HEK293 (cell line): ENCODE results near the gene FBN2.
"Not testable (repeated sequence)": the region's sequence is repeated elsewhere in the genome, so short reads cannot be mapped to it uniquely, and the experiment has no call there.

Experiments used
- CTCF ChIA-PET: fragments of 350-600 bp; formaldehyde crosslinking; extraction: SDS; loops from one replicate; lab custom pipeline; 2021; ENCODE audit warnings: antibody characterized with exemption; lab: Yijun Ruan, JAX
- POLR2A ChIA-PET: fragments of 300-600 bp; formaldehyde crosslinking; extraction: SDS; loops from one replicate; lab custom pipeline; 2020; ENCODE audit warnings: antibody characterized with exemption, inconsistent platforms; lab: Yijun Ruan, JAX
- H3K27ac ChIP-seq: fragments of 200-500 bp; sonication (Bioruptor generic); 2 replicates; pipeline ENCODE4 v1.5.1; 2014; ENCODE audit warnings: low read depth, low read length, control low read depth, inconsistent platforms; ENCODE audit errors: extremely low read depth
- H3K36me3 ChIP-seq, 2 experiments: fragments of 200-500 bp in 1 of 2; sonication (Bioruptor generic) in 1 of 2; 1 replicate in 1 of 2; 2 replicates in 1 of 2; pipeline ENCODE4 v1.5.1; 2014 to 2017; ENCODE audit warnings: inconsistent platforms in 2 of 2, low read length in 2 of 2; ENCODE audit not compliant: control insufficient read depth in 2 of 2, insufficient read depth in 1 of 2
- H3K4me1 ChIP-seq: fragments of 200-500 bp; sonication (Bioruptor generic); 2 replicates; pipeline ENCODE4 v1.5.1; 2014; ENCODE audit warnings: mild to moderate bottlenecking, low read length, inconsistent platforms; ENCODE audit not compliant: control insufficient read depth, insufficient read depth
- H3K4me3 ChIP-seq: 2 replicates; pipeline ENCODE4 v1.5.1; 2011; ENCODE audit warnings: low read depth, mild to moderate bottlenecking, control low read depth, low read length, moderate library complexity
- H3K9me3 ChIP-seq: fragments of 200-500 bp; sonication (Bioruptor generic); 2 replicates; pipeline ENCODE4 v1.5.1; 2014; ENCODE audit warnings: low read depth, low read length, inconsistent platforms; ENCODE audit not compliant: control insufficient read depth, insufficient read depth
- ELK4 ChIP-seq: IDR thresholded peaks from 2 replicates; pipeline ENCODE4 v1.6.1; 2011; ENCODE audit warnings: mild to moderate bottlenecking, low read depth, low read length, borderline replicate concordance
- GLIS1 ChIP-seq: fragments of 450-650 bp; formaldehyde crosslinking; IDR thresholded peaks from 2 replicates; pipeline ENCODE4 v1.5.1; 2016; ENCODE audit warnings: missing biosample characterization, missing genetic modification characterization
- GLIS2 ChIP-seq: fragments of 450-650 bp; formaldehyde crosslinking; IDR thresholded peaks from 2 replicates; pipeline ENCODE4 v1.5.1; 2016; ENCODE audit warnings: missing biosample characterization, missing genetic modification characterization
- IKZF3 ChIP-seq: fragments of 450-650 bp; IDR thresholded peaks from 2 replicates; pipeline ENCODE4 v1.5.0; 2018; ENCODE audit warnings: missing biosample characterization, mild to moderate bottlenecking, missing genetic modification characterization, moderate library complexity
- MEIS1 ChIP-seq: sonication (generic); formaldehyde crosslinking; IDR thresholded peaks from 2 replicates; pipeline ENCODE4 v1.8.1; 2022; ENCODE audit warnings: missing genetic modification reagents, mild to moderate bottlenecking, borderline replicate concordance
- RBAK ChIP-seq: fragments of 450-650 bp; formaldehyde crosslinking; IDR thresholded peaks from 2 replicates; pipeline ENCODE4 v1.5.1; 2016; ENCODE audit warnings: missing biosample characterization, missing genetic modification characterization
- SETDB1 ChIP-seq: IDR thresholded peaks from one replicate; pipeline ENCODE4 v1.6.1; 2017; ENCODE audit warnings: mild to moderate bottlenecking, low read length, moderate library complexity, mixed read lengths; ENCODE audit not compliant: insufficient read length
- YY1 ChIP-seq: fragments of 450-650 bp; formaldehyde crosslinking; IDR thresholded peaks from 2 replicates; pipeline ENCODE4 v1.5.1; 2018; ENCODE audit warnings: missing biosample characterization, missing genetic modification characterization
- ZBTB21 ChIP-seq: fragments of 450-650 bp; formaldehyde crosslinking; IDR thresholded peaks from 2 replicates; pipeline ENCODE4 v1.5.1; 2017; ENCODE audit warnings: missing biosample characterization, missing genetic modification characterization
- ZNF138 ChIP-seq: fragments of 450-650 bp; formaldehyde crosslinking; IDR thresholded peaks from 2 replicates; pipeline ENCODE4 v1.5.1; 2016; ENCODE audit warnings: missing biosample characterization, missing genetic modification characterization, borderline replicate concordance
- ZNF140 ChIP-seq: fragments of 450-650 bp; formaldehyde crosslinking; IDR thresholded peaks from 2 replicates; pipeline ENCODE4 v1.5.1; 2016; ENCODE audit warnings: missing biosample characterization, missing genetic modification characterization
- ZNF184 ChIP-seq: fragments of 450-650 bp; IDR thresholded peaks from 2 replicates; pipeline ENCODE4 v1.5.1; 2018; ENCODE audit warnings: missing biosample characterization, mild to moderate bottlenecking, missing genetic modification characterization
- ZNF19 ChIP-seq: fragments of 450-650 bp; formaldehyde crosslinking; IDR thresholded peaks from 2 replicates; pipeline ENCODE4; 2016; ENCODE audit warnings: missing biosample characterization, missing genetic modification characterization, low read depth
- ZNF2 ChIP-seq: fragments of 450-650 bp; formaldehyde crosslinking; IDR thresholded peaks from 2 replicates; pipeline ENCODE4 v1.5.1; 2016; ENCODE audit warnings: missing biosample characterization, missing genetic modification characterization
- ZNF24 ChIP-seq: fragments of 450-650 bp; formaldehyde crosslinking; IDR thresholded peaks from 2 replicates; pipeline ENCODE4 v1.5.1; 2016; ENCODE audit warnings: missing biosample characterization, missing genetic modification characterization
- ZNF292 ChIP-seq: fragments of 450-650 bp; formaldehyde crosslinking; IDR thresholded peaks from 2 replicates; pipeline ENCODE4 v1.5.1; 2016; ENCODE audit warnings: low read depth, missing biosample characterization, missing genetic modification characterization, borderline replicate concordance
- ZNF324 ChIP-seq: fragments of 450-650 bp; formaldehyde crosslinking; IDR thresholded peaks from 2 replicates; pipeline ENCODE4 v1.5.1; 2016; ENCODE audit warnings: missing biosample characterization, missing genetic modification characterization
- ZNF350 ChIP-seq: fragments of 450-650 bp; formaldehyde crosslinking; IDR thresholded peaks from 2 replicates; pipeline ENCODE4 v1.5.0; 2017; ENCODE audit warnings: missing biosample characterization, mild to moderate bottlenecking, missing genetic modification characterization
- ZNF354C ChIP-seq: fragments of 450-650 bp; formaldehyde crosslinking; IDR thresholded peaks from 2 replicates; pipeline ENCODE4 v1.5.1; 2016; ENCODE audit warnings: missing biosample characterization, missing genetic modification characterization, low read depth, borderline replicate concordance
- ZNF416 ChIP-seq: fragments of 450-650 bp; formaldehyde crosslinking; IDR thresholded peaks from 2 replicates; pipeline ENCODE4 v1.5.1; 2016; ENCODE audit warnings: missing biosample characterization, missing genetic modification characterization
- ZNF510 ChIP-seq: fragments of 450-650 bp; formaldehyde crosslinking; IDR thresholded peaks from 2 replicates; pipeline ENCODE4 v1.5.1; 2018; ENCODE audit warnings: mild to moderate bottlenecking, missing genetic modification characterization, missing biosample characterization; ENCODE audit not compliant: insufficient replicate concordance
- ZNF677 ChIP-seq: fragments of 450-650 bp; IDR thresholded peaks from 2 replicates; pipeline ENCODE4 v1.5.0; 2018; ENCODE audit warnings: missing biosample characterization, mild to moderate bottlenecking, missing genetic modification characterization, moderate library complexity
- ZNF792 ChIP-seq: fragments of 450-650 bp; formaldehyde crosslinking; IDR thresholded peaks from 2 replicates; pipeline ENCODE4 v1.5.1; 2016; ENCODE audit warnings: missing biosample characterization, missing genetic modification characterization
- TF ChIP-seq, protein P1 (sequence below): fragments of 450-650 bp; formaldehyde crosslinking; IDR thresholded peaks from 2 replicates; pipeline ENCODE4 v1.5.1; 2016; ENCODE audit warnings: missing biosample characterization, missing genetic modification characterization, borderline replicate concordance

The FBN2 gene

DNA sequence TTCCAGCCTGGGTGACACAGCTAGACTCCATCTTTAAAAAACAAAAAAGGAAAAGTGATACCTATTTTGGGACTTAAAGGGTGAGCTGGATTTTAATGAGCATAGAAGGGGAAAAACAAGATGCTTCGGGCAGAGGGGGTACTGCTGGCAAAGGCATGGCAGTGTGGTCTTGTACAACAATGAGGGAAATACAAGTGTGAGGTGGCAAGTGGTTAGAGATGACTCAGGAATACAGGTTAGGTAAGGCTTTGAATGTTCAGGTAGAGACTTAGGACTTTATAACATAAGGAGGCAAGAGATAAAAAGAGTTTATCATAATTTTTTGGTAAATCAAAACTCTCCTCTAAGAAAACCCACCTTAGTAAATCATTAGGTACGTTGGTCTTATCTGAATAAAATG lies 132.9 kb downstream of the FBN2 start (continued):
- TF ChIP-seq SETDB1, result no peak
- TF ChIP-seq IKZF3 (tag by site-specific recombination), result no peak
- TF ChIP-seq ZNF324 (tag by site-specific recombination), result no peak
- TF ChIP-seq ZNF416, result no peak
- TF ChIP-seq RBAK (tag by site-specific recombination), result no peak

DNA sequence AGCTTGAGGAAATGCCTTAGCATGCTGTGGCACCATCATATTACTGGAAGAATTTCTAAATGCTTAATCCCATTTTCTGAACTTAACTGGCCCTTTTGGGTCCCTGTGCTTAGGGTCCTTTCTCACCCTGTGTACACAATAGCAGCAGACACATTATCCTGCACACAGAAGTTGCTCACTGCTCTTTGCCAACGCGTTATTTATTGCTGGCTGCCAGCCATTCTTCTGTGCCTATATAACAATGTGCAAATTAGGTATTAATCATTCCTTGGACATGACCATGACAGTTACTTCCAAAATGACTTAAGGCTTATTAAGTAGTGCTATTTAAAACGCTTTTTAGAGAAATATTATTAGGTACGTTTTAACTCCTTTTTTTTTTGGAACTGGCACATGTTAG lies 134.7 kb downstream of the FBN2 start:
- ChIA-PET POLR2A (no interaction called here), CTCF (no interaction called here)
- Histone ChIP-seq H3K4me3 (no peak overlapping the region), H3K27ac (no peak overlapping the region), H3K9me3 (no peaks in the 10 kb centered on the region), H3K36me3 (peaks cover 5 to 34% of the 10 kb centered on the region in 2 experiments; a peak in 2 of 3 replicates), H3K4me1 (peaks cover 5% of the 10 kb centered on the region)
- TF ChIP-seq ZBTB21 (tag by site-specific recombination) (no peak), MEIS1 (CRISPR knock-in tag) (peak; percentile 46; the same call in 1 of the 2 replicates), ZNF792 (tag by site-specific recombination) (no peak), ZNF140 (tag by site-specific recombination) (no peak), ZNF510 (no peak), ZNF292 (tag by site-specific recombination) (no peak), ELK4 (no peak), ZNF184 (tag by site-specific recombination) (no peak)

DNA sequence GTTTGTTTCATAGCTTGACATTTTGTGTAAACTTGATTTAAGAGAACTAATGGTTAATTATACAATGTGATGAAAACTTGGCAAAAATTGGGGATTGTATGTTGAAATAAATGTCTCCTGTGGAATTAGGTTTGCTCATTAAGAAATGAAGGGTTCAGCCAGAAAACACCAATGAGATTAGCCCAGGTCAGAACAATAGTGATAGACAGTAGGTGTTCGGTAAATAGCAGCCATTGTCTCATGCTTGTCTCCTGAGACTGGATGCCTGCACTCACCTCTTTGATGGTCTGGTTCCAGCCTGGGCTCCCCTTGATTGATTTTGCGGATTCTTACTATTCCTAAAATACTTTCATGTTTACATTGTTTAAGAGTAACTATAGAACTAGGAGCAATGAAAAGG lies 135.5 kb downstream of the FBN2 start:
- peaks cover 5% of the 10 kb centered on the region for H3K4me1 ChIP-seq
- ChIA-PET POLR2A (no interaction called here), CTCF (no interaction called here)
- H3K27ac ChIP-seq, result no peak overlapping the region
- H3K36me3 ChIP-seq, result peaks cover 5 to 28% of the 10 kb centered on the region in 2 experiments; a peak in 2 of 3 replicates
- no peak overlapping the region for H3K4me3 ChIP-seq
- no peaks in the 10 kb centered on the region for H3K9me3 ChIP-seq
- TF ChIP-seq ZNF350 (tag by site-specific recombination), result no peak

GRCh38 chr5:128400766-128401165 lies 137.3 kb downstream of the FBN2 start:
- H3K9me3 ChIP-seq, CTCF ChIA-PET, H3K4me3 ChIP-seq, H3K4me1 ChIP-seq, POLR2A ChIA-PET, H3K27ac ChIP-seq: not testable (repeated sequence)
- H3K36me3 ChIP-seq, result peaks cover 5 to 14% of the 10 kb centered on the region in 2 experiments

DNA sequence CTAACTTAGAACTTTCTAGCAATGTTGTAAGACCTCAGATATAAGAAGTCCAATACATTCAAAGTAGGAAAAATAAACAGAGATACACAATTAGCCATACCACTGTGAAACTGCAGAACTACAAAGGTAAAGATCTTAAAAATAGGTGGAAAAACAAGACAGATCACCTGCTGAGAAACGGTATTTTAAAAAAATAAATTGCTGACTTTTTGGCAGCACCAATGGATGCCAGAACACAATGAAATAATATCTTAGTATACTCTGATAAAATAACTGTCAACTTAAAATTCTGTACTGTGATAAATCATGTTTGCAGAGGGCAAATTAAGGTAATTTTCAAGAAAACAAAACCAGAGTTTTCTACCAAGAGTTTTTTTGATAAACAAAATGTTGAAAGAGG lies 138.9 kb downstream of the FBN2 start:
- ChIA-PET POLR2A (no interaction called here), CTCF (no interaction called here)
- peaks cover 5% of the 10 kb centered on the region for H3K4me1 ChIP-seq
- no peak for TF ChIP-seq ZNF24 (tag by site-specific recombination)
- TF ChIP-seq ZNF677, result no peak
- TF ChIP-seq ZNF138 (tag by site-specific recombination), result no peak
- TF ChIP-seq ZNF2 (tag by site-specific recombination), result no peak
- TF ChIP-seq GLIS1 (tag by site-specific recombination), result no peak
- TF ChIP-seq ZNF19 (tag by site-specific recombination), result no peak
- no peak for TF ChIP-seq GLIS2 (tag by site-specific recombination)
- TF ChIP-seq, protein P1, sequence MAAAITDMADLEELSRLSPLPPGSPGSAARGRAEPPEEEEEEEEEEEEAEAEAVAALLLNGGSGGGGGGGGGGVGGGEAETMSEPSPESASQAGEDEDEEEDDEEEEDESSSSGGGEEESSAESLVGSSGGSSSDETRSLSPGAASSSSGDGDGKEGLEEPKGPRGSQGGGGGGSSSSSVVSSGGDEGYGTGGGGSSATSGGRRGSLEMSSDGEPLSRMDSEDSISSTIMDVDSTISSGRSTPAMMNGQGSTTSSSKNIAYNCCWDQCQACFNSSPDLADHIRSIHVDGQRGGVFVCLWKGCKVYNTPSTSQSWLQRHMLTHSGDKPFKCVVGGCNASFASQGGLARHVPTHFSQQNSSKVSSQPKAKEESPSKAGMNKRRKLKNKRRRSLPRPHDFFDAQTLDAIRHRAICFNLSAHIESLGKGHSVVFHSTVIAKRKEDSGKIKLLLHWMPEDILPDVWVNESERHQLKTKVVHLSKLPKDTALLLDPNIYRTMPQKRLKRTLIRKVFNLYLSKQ (tag by site-specific recombination), result no peak
- no peak for TF ChIP-seq ZNF354C
- no peak for TF ChIP-seq YY1 (tag by site-specific recombination)
- H3K27ac ChIP-seq, result no peak overlapping the region
- H3K36me3 ChIP-seq, result no peaks in the 10 kb centered on the region; a peak in 2 of 3 replicates
- no peak overlapping the region for H3K4me3 ChIP-seq
- no peaks in the 10 kb centered on the region for H3K9me3 ChIP-seq
